ENCODE results near the gene RRM1.
"Not testable (repeated sequence)": the region's sequence is repeated elsewhere in the genome, so short reads cannot be mapped to it uniquely, and the experiment has no call there.

The RRM1 gene

DNA sequence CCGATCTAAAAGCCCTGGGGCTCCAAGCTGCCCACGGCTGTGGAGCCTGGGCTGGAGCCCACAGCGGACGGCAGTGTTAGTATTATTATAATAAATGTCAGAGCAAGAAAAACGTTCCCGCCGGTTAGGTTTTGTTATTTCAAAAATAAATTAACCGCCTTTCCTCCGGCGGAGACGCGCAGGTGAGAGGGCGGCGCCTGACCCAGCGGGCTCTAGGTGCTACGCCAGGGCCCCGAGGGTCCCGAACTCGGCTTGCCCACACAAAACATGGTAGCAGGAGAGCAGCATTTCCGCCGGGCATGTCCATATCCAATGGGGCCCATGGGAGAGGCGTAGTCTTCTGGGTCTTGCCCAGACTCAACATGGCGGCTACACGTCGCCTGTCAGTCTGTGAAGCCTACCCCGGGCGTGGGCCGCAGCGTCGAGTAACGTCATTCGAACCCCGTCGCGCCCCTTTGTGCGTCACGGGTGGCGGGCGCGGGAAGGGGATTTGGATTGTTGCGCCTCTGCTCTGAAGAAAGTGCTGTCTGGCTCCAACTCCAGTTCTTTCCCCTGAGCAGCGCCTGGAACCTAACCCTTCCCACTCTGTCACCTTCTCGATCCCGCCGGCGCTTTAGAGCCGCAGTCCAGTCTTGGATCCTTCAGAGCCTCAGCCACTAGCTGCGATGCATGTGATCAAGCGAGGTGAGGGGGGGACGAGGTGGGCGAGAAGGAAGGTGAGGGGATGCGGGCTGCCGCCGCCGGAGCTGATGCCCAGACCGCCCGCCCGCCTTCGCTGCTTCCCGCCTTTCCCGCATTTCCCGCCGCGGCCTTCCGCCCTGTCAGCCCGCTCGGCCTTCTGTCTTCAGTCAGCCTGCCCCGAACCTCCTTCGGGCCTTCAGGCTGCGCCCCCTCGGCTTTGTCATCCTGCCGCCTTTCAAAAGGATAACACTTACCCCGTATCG lies at the start of gene RRM1:
Gene RRM1, plus strand, starts transcription at position 452 of the 944 bp plus-strand sequence. Its CDS starts 214 bp downstream, at position 666.
- H3K27ac ChIP-seq, result peak within 1 kb of the TSS; percentile 93
- TF ChIP-seq, protein P1, sequence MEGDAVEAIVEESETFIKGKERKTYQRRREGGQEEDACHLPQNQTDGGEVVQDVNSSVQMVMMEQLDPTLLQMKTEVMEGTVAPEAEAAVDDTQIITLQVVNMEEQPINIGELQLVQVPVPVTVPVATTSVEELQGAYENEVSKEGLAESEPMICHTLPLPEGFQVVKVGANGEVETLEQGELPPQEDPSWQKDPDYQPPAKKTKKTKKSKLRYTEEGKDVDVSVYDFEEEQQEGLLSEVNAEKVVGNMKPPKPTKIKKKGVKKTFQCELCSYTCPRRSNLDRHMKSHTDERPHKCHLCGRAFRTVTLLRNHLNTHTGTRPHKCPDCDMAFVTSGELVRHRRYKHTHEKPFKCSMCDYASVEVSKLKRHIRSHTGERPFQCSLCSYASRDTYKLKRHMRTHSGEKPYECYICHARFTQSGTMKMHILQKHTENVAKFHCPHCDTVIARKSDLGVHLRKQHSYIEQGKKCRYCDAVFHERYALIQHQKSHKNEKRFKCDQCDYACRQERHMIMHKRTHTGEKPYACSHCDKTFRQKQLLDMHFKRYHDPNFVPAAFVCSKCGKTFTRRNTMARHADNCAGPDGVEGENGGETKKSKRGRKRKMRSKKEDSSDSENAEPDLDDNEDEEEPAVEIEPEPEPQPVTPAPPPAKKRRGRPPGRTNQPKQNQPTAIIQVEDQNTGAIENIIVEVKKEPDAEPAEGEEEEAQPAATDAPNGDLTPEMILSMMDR (IDR thresholded peaks at IDR 0.05), result no peak
- no peak for TF ChIP-seq ZFX (IDR thresholded peaks at IDR 0.05; ENCODE audit: borderline replicate concordance)

DNA sequence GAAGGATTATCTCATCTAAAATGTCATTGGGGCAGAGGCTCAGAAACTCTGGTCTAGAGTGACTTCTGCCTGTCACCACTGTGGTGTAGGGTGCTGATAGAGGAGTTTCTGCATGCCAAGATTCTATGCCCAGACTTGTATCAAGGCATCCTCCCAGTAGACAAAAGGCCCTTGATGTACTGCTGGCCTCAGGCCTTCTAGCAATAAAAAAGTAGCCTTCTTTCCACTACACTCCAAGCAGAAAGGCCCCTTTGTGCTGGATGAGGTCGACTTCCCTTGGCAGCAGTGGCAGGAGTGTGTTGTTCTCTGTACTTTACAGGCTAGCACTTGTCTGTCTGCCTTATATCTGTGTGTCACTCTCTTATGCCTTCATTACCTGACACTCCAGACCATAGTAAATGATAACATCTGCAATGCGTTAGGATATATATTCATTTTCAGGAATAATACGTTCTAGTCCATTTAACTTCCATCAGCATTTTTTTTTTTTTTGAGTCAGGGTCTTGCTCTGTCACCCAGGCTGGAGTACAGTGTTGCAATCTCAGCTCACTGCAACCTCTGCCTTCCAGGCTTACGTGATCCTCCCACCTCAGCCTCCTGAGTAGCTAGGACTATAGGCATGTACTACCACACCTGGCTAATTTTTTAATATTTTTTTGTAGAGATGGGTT lies 49.5 kb upstream of the RRM1 start:
- no peak for TF ChIP-seq ZFX (IDR thresholded peaks at IDR 0.05; ENCODE audit: borderline replicate concordance)
- TF ChIP-seq, protein P1 (IDR thresholded peaks at IDR 0.05), result no peak
- H3K27ac ChIP-seq, result no peak overlapping the region

DNA sequence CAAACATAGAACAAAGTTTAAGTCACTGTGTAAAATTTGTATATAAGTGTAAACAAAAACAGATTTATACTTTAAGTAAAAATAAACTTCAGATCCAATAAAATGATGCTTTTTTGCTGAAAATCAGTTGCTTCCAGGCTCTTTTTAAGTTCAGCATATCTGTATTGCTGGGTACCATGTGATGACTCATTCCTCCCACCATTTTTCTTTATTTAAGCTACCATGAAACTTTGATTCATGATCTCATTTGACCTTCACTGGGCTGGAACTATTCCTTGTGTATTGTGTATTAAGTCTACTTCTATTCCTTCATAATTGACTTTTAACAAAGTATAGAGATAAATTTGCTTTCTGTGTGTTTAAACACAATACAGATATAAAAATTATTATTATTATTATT lies 46.3 kb upstream of the RRM1 start:
- H3K27ac ChIP-seq, result no peak overlapping the region

DNA sequence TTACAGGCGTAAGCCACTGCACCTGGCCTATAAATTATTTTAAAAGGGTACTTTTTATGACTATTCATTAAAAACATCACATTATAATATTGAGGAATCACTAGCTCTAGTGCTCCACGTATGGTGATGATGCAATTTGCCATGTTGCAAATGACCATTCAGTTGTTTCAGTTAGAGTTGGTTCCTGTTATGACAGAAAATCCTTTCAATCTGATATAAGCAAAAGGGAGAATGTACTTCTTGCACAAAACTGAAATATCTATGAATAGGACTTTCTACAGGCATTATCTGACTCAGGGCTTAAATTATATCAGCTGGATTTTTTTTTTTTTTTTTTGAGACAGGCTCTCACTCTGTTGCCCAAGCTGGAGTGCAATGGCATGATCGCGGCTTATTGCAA lies 45.6 kb upstream of the RRM1 start:
- H3K27ac ChIP-seq, result no peak overlapping the region
- TF ChIP-seq, protein P1 (IDR thresholded peaks at IDR 0.05), result no peak
- TF ChIP-seq ZFX (IDR thresholded peaks at IDR 0.05; ENCODE audit: borderline replicate concordance), result no peak

More for the DNA sequence above, 46.3 kb upstream of the RRM1 start:
- TF ChIP-seq, protein P1 (IDR thresholded peaks at IDR 0.05), result no peak
- no peak for TF ChIP-seq ZFX (IDR thresholded peaks at IDR 0.05; ENCODE audit: borderline replicate concordance)

DNA sequence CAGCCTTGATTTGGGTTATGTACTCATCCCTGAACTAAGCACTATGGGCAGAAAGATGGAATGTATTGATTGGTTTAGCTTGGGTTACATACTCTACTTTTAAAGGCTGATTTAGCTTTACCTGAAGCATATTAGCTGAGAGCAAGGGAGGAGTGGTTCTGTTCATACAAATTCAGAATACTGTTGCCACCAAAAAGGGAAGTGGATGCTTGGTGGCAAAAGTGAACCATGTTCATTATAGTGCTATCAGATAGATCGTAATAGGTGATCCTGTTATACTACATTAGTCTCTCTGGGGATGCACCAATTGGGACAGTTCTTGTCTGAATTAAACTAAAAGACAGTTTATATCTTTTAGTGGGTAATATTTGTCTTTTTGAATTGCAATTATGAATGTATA lies 44.5 kb upstream of the RRM1 start:
- no peak overlapping the region for H3K27ac ChIP-seq
- TF ChIP-seq, protein P1 (IDR thresholded peaks at IDR 0.05), result no peak
- no peak for TF ChIP-seq ZFX (IDR thresholded peaks at IDR 0.05; ENCODE audit: borderline replicate concordance)

DNA sequence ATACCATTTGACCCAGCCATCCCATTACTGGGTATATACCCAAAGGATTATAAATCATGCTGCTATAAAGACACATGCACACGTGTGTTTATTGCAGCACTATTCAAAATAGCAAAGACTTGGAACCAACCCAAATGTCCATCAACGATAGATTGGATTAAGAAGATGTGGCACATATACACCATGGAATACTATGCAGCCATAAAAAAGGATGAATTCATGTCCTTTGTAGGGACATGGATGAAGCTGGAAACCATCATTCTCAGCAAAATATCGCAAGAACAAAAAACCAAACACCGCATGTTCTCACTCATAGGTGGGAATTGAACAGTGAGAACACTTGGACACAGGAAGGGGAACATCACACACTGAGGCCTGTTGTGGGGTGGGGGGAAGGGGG lies 41.4 kb upstream of the RRM1 start:
- H3K27ac ChIP-seq, result not testable (repeated sequence)

DNA sequence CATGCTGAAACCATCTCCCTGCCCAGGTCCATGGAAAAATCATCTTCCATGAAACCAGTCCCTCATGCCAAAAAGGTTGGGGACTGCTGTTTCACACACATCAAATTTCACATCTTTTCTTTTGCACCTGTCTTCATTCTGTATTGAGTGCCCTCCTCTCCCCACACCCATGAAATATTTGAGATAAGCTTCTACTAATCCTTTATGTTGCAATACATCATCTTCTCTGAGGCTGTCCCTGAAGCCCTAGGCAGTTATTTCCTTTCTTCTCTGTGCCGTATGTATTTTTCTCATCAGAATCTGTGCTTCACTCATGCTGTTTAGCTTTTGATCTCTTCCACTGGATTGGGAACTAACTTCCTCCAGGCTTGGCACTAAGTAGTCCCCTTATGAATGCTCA lies 40.0 kb upstream of the RRM1 start:
- H3K27ac ChIP-seq, result no peak overlapping the region
- TF ChIP-seq ZFX (IDR thresholded peaks at IDR 0.05; ENCODE audit: borderline replicate concordance), result no peak
- TF ChIP-seq, protein P1 (IDR thresholded peaks at IDR 0.05), result no peak
